Measurements from ENCODE around the gene AFP. TPM values are rescaled to one million over a fixed set of nuclear protein-coding genes. Genes with fewer than 3 reads are reported as not detected.
"Not testable (repeated sequence)": the region's sequence is repeated elsewhere in the genome, so short reads cannot be mapped to it uniquely, and the experiment has no call there.

Gene AFP
- 0.25 to 4.3 TPM (median 0.31 TPM) in 3 replicates for total RNA-seq

DNA sequence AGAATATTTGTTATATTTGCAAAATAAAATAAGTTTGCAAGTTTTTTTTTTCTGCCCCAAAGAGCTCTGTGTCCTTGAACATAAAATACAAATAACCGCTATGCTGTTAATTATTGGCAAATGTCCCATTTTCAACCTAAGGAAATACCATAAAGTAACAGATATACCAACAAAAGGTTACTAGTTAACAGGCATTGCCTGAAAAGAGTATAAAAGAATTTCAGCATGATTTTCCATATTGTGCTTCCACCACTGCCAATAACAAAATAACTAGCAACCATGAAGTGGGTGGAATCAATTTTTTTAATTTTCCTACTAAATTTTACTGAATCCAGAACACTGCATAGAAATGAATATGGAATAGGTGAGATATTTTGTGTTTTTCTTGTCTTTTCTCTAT is at the start of gene AFP:
Gene AFP, plus strand, starts transcription at position 238 of the 400 bp plus-strand sequence. Its CDS starts 42 bp downstream, at position 280.
- TF ChIP-seq, protein P1, sequence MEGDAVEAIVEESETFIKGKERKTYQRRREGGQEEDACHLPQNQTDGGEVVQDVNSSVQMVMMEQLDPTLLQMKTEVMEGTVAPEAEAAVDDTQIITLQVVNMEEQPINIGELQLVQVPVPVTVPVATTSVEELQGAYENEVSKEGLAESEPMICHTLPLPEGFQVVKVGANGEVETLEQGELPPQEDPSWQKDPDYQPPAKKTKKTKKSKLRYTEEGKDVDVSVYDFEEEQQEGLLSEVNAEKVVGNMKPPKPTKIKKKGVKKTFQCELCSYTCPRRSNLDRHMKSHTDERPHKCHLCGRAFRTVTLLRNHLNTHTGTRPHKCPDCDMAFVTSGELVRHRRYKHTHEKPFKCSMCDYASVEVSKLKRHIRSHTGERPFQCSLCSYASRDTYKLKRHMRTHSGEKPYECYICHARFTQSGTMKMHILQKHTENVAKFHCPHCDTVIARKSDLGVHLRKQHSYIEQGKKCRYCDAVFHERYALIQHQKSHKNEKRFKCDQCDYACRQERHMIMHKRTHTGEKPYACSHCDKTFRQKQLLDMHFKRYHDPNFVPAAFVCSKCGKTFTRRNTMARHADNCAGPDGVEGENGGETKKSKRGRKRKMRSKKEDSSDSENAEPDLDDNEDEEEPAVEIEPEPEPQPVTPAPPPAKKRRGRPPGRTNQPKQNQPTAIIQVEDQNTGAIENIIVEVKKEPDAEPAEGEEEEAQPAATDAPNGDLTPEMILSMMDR (IDR thresholded peaks at IDR 0.05; ENCODE audit: unreplicated experiment), result no peak
- no peak within 1 kb of the TSS for H3K4me3 Mint-ChIP-seq
- no peaks in the 10 kb centered on the region for H3K9me3 Mint-ChIP-seq
- no peaks in the 10 kb centered on the region for H3K36me3 Mint-ChIP-seq
- no peak for DNase-seq (ENCODE audit: low spot score in 2 of 2, unreplicated experiment in 2 of 2)
- H3K27me3 Mint-ChIP-seq (ENCODE audit: low read depth), result no peaks in the 10 kb centered on the region
- no peaks in the 10 kb centered on the region for H3K4me1 Mint-ChIP-seq
- H3K27ac Mint-ChIP-seq, result no peak within 1 kb of the TSS

DNA sequence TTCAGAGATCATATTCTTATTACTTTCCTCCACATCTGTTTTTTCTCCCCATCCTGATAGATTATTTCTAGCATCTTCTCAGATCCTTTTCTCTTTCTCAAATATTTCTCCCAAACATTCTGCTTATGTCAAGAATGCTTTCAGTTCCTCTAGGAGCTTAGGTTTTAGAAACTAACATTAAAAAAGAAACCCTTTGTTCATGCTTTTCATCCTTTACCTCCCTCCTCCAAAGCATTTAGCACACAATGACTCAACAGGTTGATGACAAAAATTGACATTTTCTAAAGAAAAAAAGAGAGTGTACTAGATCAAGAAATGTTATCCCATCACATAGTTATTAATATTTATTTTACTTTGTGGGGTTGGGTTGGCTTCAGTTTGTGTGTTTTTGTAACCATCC is 48.5 kb upstream of the AFP start:
- no peaks in the 10 kb centered on the region for H3K4me1 Mint-ChIP-seq
- no peak overlapping the region for H3K4me3 Mint-ChIP-seq
- no peak overlapping the region for H3K27ac Mint-ChIP-seq
- H3K36me3 Mint-ChIP-seq, result no peaks in the 10 kb centered on the region
- no peaks in the 10 kb centered on the region for H3K27me3 Mint-ChIP-seq (ENCODE audit: low read depth)
- TF ChIP-seq, protein P1 (IDR thresholded peaks at IDR 0.05; ENCODE audit: unreplicated experiment), result no peak
- no peak for DNase-seq (ENCODE audit: low spot score in 2 of 2, unreplicated experiment in 2 of 2)
- H3K9me3 Mint-ChIP-seq, result peaks cover 11% of the 10 kb centered on the region

DNA sequence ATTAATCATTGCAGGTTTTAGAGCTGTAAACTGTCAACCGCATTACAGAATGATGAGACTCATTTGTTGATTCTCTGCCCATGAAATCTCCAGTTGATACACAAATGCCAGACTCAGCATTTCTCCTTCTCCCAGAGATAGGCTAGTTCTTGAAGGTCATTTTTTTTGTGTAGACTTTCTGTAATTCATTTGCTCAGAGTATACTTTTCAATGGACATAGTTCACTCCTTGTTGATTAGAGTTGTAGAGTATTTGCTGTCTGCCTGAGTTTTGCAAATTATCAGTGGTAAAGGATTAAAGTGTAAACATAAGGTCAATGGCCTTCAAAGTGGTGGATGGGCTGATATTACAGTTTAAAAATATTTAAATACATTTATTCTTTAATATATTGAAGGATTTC is 47.1 kb upstream of the AFP start:
- TF ChIP-seq, protein P1 (IDR thresholded peaks at IDR 0.05; ENCODE audit: unreplicated experiment), result no peak
- Mint-ChIP-seq H3K27me3 (ENCODE audit: low read depth) (no peaks in the 10 kb centered on the region), H3K4me1 (no peaks in the 10 kb centered on the region), H3K4me3 (no peak overlapping the region), H3K27ac (no peak overlapping the region), H3K9me3 (peaks cover 11% of the 10 kb centered on the region), H3K36me3 (no peaks in the 10 kb centered on the region)
- no peak for DNase-seq (ENCODE audit: low spot score in 2 of 2, unreplicated experiment in 2 of 2)

DNA sequence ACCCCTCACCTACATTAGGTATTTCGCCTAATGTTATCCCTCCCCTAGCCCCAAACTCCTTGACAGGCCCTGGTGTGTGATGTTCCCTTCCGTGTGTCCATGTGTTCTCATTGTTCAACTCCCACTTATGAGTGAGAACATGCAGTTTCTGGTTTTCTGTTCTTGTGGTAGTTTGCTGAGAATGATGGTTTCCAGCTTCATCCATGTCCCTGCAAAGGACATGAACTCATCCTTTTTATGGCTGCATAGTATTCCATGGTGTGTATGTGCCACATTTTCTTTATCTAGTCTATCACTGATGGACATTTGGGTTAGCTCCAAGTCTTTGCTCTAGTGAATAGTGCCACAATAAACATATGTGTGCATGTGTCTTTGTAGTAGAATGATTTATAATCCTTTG is 46.4 kb upstream of the AFP start:
- not testable (repeated sequence) for H3K4me3 Mint-ChIP-seq; H3K27me3 Mint-ChIP-seq (ENCODE audit: low read depth); DNase-seq (ENCODE audit: low spot score in 2 of 2, unreplicated experiment in 2 of 2); H3K36me3 Mint-ChIP-seq; H3K4me1 Mint-ChIP-seq; H3K27ac Mint-ChIP-seq
- H3K9me3 Mint-ChIP-seq, result peaks cover 11% of the 10 kb centered on the region

DNA sequence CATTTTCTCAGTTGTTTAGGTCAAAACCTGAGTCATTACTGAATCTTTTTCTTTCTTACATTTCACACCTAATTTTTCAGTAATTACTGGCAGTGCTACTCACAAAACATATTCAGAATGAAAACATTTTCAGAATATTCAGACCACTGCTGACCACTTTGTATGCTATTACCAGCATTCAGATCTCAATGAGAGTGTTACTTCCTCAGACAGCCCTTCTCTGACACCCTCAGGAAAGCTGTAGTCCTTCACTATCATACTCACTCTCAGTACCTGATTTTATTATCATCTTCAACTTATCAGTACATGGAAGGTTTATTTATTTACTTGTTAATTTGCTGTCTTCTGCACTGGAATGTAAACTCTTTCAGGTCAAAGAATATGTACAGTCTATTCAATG is 44.2 kb upstream of the AFP start:
- Mint-ChIP-seq H3K9me3 (peaks cover 4% of the 10 kb centered on the region), H3K4me3 (no peak overlapping the region)

DNA sequence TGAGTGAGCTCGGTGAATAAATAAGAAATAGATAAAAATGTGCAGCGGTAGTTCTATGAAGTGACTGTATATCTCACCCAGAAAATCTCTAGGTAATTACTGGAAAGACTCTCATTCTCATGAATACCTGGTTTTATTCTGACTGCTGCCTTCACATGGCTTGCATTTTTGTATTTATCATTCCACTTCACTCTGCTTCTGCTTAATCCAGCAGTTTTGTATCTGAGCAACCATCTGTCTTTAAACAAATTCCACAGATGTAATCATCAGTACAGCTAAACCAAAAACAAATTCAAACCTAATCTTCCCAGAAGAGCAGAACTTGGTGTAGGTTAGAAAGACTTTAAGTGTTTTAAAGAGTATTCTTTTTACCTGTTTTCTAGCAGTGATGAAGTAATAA is 43.1 kb upstream of the AFP start:
- Mint-ChIP-seq H3K4me1 (no peaks in the 10 kb centered on the region), H3K27me3 (ENCODE audit: low read depth) (peaks cover 3% of the 10 kb centered on the region), H3K4me3 (no peak overlapping the region), H3K9me3 (peaks cover 4% of the 10 kb centered on the region), H3K36me3 (no peaks in the 10 kb centered on the region), H3K27ac (no peak overlapping the region)
- DNase-seq (ENCODE audit: low spot score in 2 of 2, unreplicated experiment in 2 of 2), result no peak
- TF ChIP-seq, protein P1 (IDR thresholded peaks at IDR 0.05; ENCODE audit: unreplicated experiment), result no peak

More for the DNA sequence above, 44.2 kb upstream of the AFP start:
- Mint-ChIP-seq H3K4me1 (no peaks in the 10 kb centered on the region), H3K36me3 (no peaks in the 10 kb centered on the region), H3K27me3 (ENCODE audit: low read depth) (no peaks in the 10 kb centered on the region), H3K27ac (no peak overlapping the region)
- DNase-seq (ENCODE audit: low spot score in 2 of 2, unreplicated experiment in 2 of 2), result no peak
- TF ChIP-seq, protein P1 (IDR thresholded peaks at IDR 0.05; ENCODE audit: unreplicated experiment), result no peak
